K562 (cell line): ENCODE measurements around the gene ARV1. TPM values are rescaled to one million over a fixed set of nuclear protein-coding genes. Genes with fewer than 3 reads are reported as not detected.
A peak's percentile ranks its signal among the peaks of the same experiment; 100 is the strongest.

ENCODE experiments used
- DIDO1 ChIP-seq: fragments of 450-650 bp; IDR thresholded peaks from 2 replicates; pipeline ENCODE4 v1.6.1; 2016; ENCODE audit warnings: low read depth, missing biosample characterization, missing genetic modification characterization
- ELF4 ChIP-seq: fragments of 450-650 bp; formaldehyde crosslinking; IDR thresholded peaks from 2 replicates; pipeline ENCODE4 v1.4.0; 2022; ENCODE audit warnings: missing genetic modification characterization
- MTF1 ChIP-seq: fragments of 250-450 bp; sonication (Bioruptor Pico); IDR thresholded peaks from 2 replicates; pipeline ENCODE4 v1.9.0; 2021; ENCODE audit warnings: moderate library complexity, mild to moderate bottlenecking, inconsistent platforms, borderline replicate concordance
- NRF1 ChIP-seq, 2 experiments: fragments of 450-650 bp; IDR thresholded peaks in 1 of 2; conservative IDR thresholded peaks in 1 of 2; 2 replicates each; pipeline ENCODE4 v1.6.1; 2014; ENCODE audit warnings: mild to moderate bottlenecking in 2 of 2
- PCBP1 ChIP-seq: fragments of 200-400 bp; formaldehyde crosslinking; IDR thresholded peaks from 2 replicates; pipeline ENCODE4 v1.6.1; 2018; ENCODE audit warnings: mild to moderate bottlenecking, low read depth, low read length; ENCODE audit not compliant: poor library complexity, severe bottlenecking
- RAD51 ChIP-seq: fragments of 450-650 bp; IDR thresholded peaks from 2 replicates; pipeline ENCODE4 v1.7.1; 2016; ENCODE audit warnings: low read depth, mild to moderate bottlenecking, borderline replicate concordance
- SAP30 ChIP-seq: fragments of 200-600 bp; sonication (generic); IDR thresholded peaks from 2 replicates; pipeline ENCODE4 v1.6.1; 2012; ENCODE audit warnings: borderline replicate concordance, low read depth, mild to moderate bottlenecking, moderate library complexity, low read length, control low read depth, inconsistent platforms; ENCODE audit not compliant: insufficient read depth, poor library complexity, severe bottlenecking
- USF2 ChIP-seq: sonication (generic); formaldehyde crosslinking; IDR thresholded peaks from 2 replicates; pipeline ENCODE4 v1.5.0; 2020; ENCODE audit warnings: missing genetic modification reagents
- ZFP30 ChIP-seq: fragments of 250-450 bp; sonication (Bioruptor Pico); IDR thresholded peaks from 2 replicates; pipeline ENCODE4 v1.8.0; 2022; ENCODE audit warnings: moderate library complexity, mild to moderate bottlenecking, inconsistent platforms, borderline replicate concordance
- ZFP36 ChIP-seq: fragments of 150-350 bp; IDR thresholded peaks from 2 replicates; pipeline ENCODE4 v1.6.1; 2018; ENCODE audit warnings: low read length, low read depth; ENCODE audit not compliant: partially characterized antibody
- ZNF197 ChIP-seq: fragments of 200-800 bp; sonication (Bioruptor generic); IDR thresholded peaks from 2 replicates; pipeline ENCODE4 v1.6.1; 2016; ENCODE audit warnings: low read depth, missing genetic modification characterization, missing compliant biosample characterization
- ZNF282 ChIP-seq: sonication (generic); formaldehyde crosslinking; IDR thresholded peaks from 2 replicates; pipeline ENCODE4 v1.8.1; 2023; ENCODE audit warnings: missing genetic modification reagents
- polyA plus RNA-seq, 8 experiments: library from polyadenylated mRNA; depleted of rRNA in 4 of 8; stranded (reverse) in 5 of 8; unstranded in 3 of 8; fragments of >200 nt; fragmentation: Nextera tagmentation in 2 of 8; fragmentation: Illumina TruSeq in 1 of 8; extraction: Ambion mirVana in 2 of 8; extraction: Trizol in 1 of 8; gene quantifications; 2 replicates each; pipeline versions ENCODE4 v1.2.1 to v1.2.3, GENCODE V29; 2011 to 2014; ENCODE audit warnings: inconsistent platforms in 1 of 8, missing spikeins in 1 of 8
- total RNA-seq, 7 experiments: library from RNA; depleted of rRNA in 6 of 7; stranded (reverse); fragments of >200 nt in 6 of 7; fragmentation: Illumina TruSeq in 2 of 7; extraction: Trizol in 2 of 7; gene quantifications; 2 replicates each; pipeline versions ENCODE4 v1.2.1 to v1.2.3, GENCODE V29; 2011 to 2021; ENCODE audit warnings: low replicate concordance in 1 of 7
- TF ChIP-seq, protein P1 (sequence below), 3 experiments: IDR thresholded peaks in 2 of 3; conservative IDR thresholded peaks in 1 of 3; 2 replicates each; pipeline ENCODE4 v1.5.1; 2011 to 2012; ENCODE audit warnings: low read length in 3 of 3, mild to moderate bottlenecking in 3 of 3, control low read depth in 2 of 3, improper control_type of control experiment in 1 of 3, inconsistent platforms in 1 of 3, low read depth in 1 of 3, mixed read lengths in 1 of 3, moderate library complexity in 1 of 3; ENCODE audit not compliant: insufficient read depth in 2 of 3

Gene ARV1
- total and polyA plus RNA-seq, 9 of the 15 experiments (the other 6 are each of a cell fraction or from before 2014, with no cell fraction given): 54.8 to 139 (median 74.0) TPM

DNA sequence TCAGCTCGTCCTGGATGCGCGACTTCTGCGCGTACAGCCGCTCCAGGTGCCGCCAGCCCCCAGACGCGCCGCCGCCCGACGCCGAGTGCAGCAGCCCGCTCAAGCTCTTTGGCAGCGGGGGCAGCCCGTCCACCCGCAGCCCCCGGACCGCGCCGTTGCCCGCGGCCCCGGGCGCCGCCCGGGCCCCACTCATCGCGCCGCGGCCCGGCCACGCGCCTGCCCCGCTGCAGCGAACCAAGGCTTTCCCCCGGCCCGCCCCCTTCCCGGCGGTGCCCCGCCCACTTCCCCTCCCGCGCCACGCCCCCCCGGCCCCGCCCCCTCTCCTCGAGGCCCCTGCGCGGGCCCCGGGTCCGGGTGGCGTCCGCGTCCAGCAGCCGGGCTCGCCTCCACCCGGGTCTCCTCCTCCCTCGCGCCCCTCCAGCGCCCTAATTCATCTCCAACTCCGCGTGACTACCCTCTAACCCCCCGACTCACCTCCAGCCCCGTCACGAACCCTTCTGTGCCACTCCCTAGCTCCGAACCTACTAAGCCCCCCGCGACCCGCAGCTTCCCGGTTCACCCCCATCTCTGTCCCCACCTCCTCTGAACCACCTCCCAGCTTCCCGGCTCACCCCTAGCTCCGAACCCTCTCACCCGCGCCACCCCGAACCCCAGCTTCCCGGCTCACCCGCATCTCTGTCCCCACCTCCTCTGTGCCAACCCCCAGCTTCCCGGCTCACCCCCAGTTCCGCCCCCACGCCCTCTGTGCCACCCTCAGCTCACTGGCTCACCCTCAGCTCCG, 61.3 kb downstream of the ARV1 start, which contains the start of gene FAM89A (continued):
- TF ChIP-seq ZNF282 (no peak), USF2 (CRISPR knock-in tag) (no peak), PCBP1 (peak; percentile 27), ZFP30 (no peak), DIDO1 (no peak), SAP30 (peak; percentile 26), ELF4 (CRISPR knock-in tag) (peak; percentile 88; the same call in 1 of the 2 replicates), NRF1 (conservative IDR thresholded peaks at IDR 0.05 in 1 of 2, IDR thresholded peaks at IDR 0.05 in 1 of 2) (peak; percentile 56 to 58; a peak in 3 of 4 replicates), RAD51 (no peak), ZFP36 (no peak), MTF1 (CRISPR knock-in tag) (no peak), ZNF197 (no peak)
- TF ChIP-seq, protein P1, sequence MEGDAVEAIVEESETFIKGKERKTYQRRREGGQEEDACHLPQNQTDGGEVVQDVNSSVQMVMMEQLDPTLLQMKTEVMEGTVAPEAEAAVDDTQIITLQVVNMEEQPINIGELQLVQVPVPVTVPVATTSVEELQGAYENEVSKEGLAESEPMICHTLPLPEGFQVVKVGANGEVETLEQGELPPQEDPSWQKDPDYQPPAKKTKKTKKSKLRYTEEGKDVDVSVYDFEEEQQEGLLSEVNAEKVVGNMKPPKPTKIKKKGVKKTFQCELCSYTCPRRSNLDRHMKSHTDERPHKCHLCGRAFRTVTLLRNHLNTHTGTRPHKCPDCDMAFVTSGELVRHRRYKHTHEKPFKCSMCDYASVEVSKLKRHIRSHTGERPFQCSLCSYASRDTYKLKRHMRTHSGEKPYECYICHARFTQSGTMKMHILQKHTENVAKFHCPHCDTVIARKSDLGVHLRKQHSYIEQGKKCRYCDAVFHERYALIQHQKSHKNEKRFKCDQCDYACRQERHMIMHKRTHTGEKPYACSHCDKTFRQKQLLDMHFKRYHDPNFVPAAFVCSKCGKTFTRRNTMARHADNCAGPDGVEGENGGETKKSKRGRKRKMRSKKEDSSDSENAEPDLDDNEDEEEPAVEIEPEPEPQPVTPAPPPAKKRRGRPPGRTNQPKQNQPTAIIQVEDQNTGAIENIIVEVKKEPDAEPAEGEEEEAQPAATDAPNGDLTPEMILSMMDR (IDR thresholded peaks at IDR 0.05 in 2 of 3, conservative IDR thresholded peaks at IDR 0.05 in 1 of 3; ENCODE audit: insufficient read depth in 2 of 3, low read depth in 1 of 3, low read length in 3 of 3): no peak
